Measurements from ENCODE around the gene BOD1. TPM values are rescaled to one million over a fixed set of nuclear protein-coding genes. Genes with fewer than 3 reads are reported as not detected.

The BOD1 gene
- total and polyA plus RNA-seq, 7 donors = 57.0 to 295 (median 120) TPM

- H3K4me1 ChIP-seq = peaks cover 13% of the 10 kb centered on the region
- DNase-seq (no peak), ATAC-seq (no peak)
- no peaks in the 10 kb centered on the region for H3K27me3 ChIP-seq (ENCODE audit: insufficient read depth in 3 of 3, low read length in 2 of 3)
- H3K9me3 ChIP-seq = no peaks in the 10 kb centered on the region
- H3K4me3 ChIP-seq = no peak overlapping the region
- WGBS, 3 donors = 82 to 93% (median 91%) methylated on average over 12 of the region's 12 CpGs
- H3K36me3 ChIP-seq (ENCODE audit: insufficient read depth in 1 of 2, low read depth in 1 of 2) = no peaks in the 10 kb centered on the region
- intact Hi-C loops (cut with DNase I) = no loop called here
- TF ChIP-seq CTCF (IDR thresholded peaks at IDR 0.05) = no peak
- no peak overlapping the region for H3K27ac ChIP-seq
Observed at GRCh38 chr5:173662581-173663351, 46.3 kb upstream of the BOD1 start.

GRCh38 chr5:173660481-173661280 is 44.2 kb upstream of the BOD1 start:
- intact Hi-C loops (cut with DNase I) = no loop called here
- H3K36me3 ChIP-seq (ENCODE audit: insufficient read depth in 1 of 2, low read depth in 1 of 2) = no peaks in the 10 kb centered on the region
- TF ChIP-seq CTCF (IDR thresholded peaks at IDR 0.05) = no peak
- H3K9me3 ChIP-seq = no peaks in the 10 kb centered on the region
- WGBS, 3 donors = 85 to 91% (median 87%) methylated on average over 14 of the region's 14 CpGs
- no peak for ATAC-seq
- H3K4me3 ChIP-seq = no peak overlapping the region
- peaks cover 15% of the 10 kb centered on the region for H3K4me1 ChIP-seq
- H3K27me3 ChIP-seq (ENCODE audit: insufficient read depth in 3 of 3, low read length in 2 of 3) = no peaks in the 10 kb centered on the region
- no peak for DNase-seq
- H3K27ac ChIP-seq = no peak overlapping the region

- no peak overlapping the region for H3K27ac ChIP-seq
- no peak overlapping the region for H3K4me3 ChIP-seq
- H3K27me3 ChIP-seq (ENCODE audit: insufficient read depth in 3 of 3, low read length in 2 of 3) = no peaks in the 10 kb centered on the region
- DNase-seq = no peak
- TF ChIP-seq CTCF (IDR thresholded peaks at IDR 0.05) = no peak
- no peaks in the 10 kb centered on the region for H3K36me3 ChIP-seq (ENCODE audit: insufficient read depth in 1 of 2, low read depth in 1 of 2)
- ATAC-seq = no peak
- intact Hi-C loops (cut with DNase I) = no loop called here
- WGBS, 3 donors = 81 to 90% (median 81%) methylated on average over 6 of the region's 6 CpGs
- peaks cover 15% of the 10 kb centered on the region for H3K4me1 ChIP-seq
- H3K9me3 ChIP-seq = no peaks in the 10 kb centered on the region
Observed at GRCh38 chr5:173659423-173659822, 43.0 kb upstream of the BOD1 start.

GRCh38 chr5:173657741-173658356 is 41.4 kb upstream of the BOD1 start:
- peak in 3 of 4 donors; percentile 37 to 70 (median 46) for ATAC-seq
- TF ChIP-seq CTCF (IDR thresholded peaks at IDR 0.05) = no peak
- no peak for DNase-seq
- H3K4me3 ChIP-seq = no peak overlapping the region
- intact Hi-C loops (cut with DNase I) = no loop called here
- H3K9me3 ChIP-seq = no peaks in the 10 kb centered on the region
- 46 to 65% (median 55%) methylated on average over 14 of the region's 14 CpGs for WGBS, 3 donors
- H3K4me1 ChIP-seq = peaks cover 15% of the 10 kb centered on the region
- H3K27me3 ChIP-seq (ENCODE audit: insufficient read depth in 3 of 3, low read length in 2 of 3) = no peaks in the 10 kb centered on the region
- H3K36me3 ChIP-seq (ENCODE audit: insufficient read depth in 1 of 2, low read depth in 1 of 2) = no peaks in the 10 kb centered on the region
- peak overlapping the region; percentile 28 for H3K27ac ChIP-seq

Data from psoas muscle (tissue), 8 donors.